Omental fat pad (tissue), 4 donors: Measurements from ENCODE around the gene LDB3. TPM values are rescaled to one million over a fixed set of nuclear protein-coding genes. Genes with fewer than 3 reads are reported as not detected.

Experiments
- ATAC-seq: fragments of 150-250 bp; one replicate; pipeline ENCODE4 v1.9.1; 2016; ENCODE audit warnings: mild to moderate bottlenecking, moderate library complexity; ENCODE audit not compliant: low FRiP score
- DNase-seq: peaks from one replicate; pipeline ENCODE4 v3.0.0-alpha.2; 2019; ENCODE audit warnings: low spot score
- CTCF ChIP-seq, 3 donors: fragments of 450-650 bp; IDR thresholded peaks; one replicate each; pipeline ENCODE4 v1.5.1; 2016 to 2017; ENCODE audit warnings: antibody characterized with exemption in 3 of 3, mild to moderate bottlenecking in 3 of 3, moderate library complexity in 2 of 3
- total RNA-seq, 4 donors: library from RNA; depleted of rRNA; stranded (reverse); fragments of >200 nt; gene quantifications; one replicate each; pipeline ENCODE4 v1.1.0, GENCODE V29; 2016

Gene LDB3
- total RNA-seq, 4 donors from 2014 or later: 0.56 to 22.4 (median 0.65) TPM

GRCh38 chr10:86690657-86691084 is 22.4 kb downstream of the LDB3 start:
- ATAC-seq: no peak
- TF ChIP-seq CTCF (IDR thresholded peaks at IDR 0.05): no peak
- DNase-seq: no peak

GRCh38 chr10:86691333-86692022 is 23.2 kb downstream of the LDB3 start:
- no peak for DNase-seq
- ATAC-seq: no peak
- no peak for TF ChIP-seq CTCF (IDR thresholded peaks at IDR 0.05)

GRCh38 chr10:86692023-86692514 is 23.8 kb downstream of the LDB3 start:
- TF ChIP-seq CTCF (IDR thresholded peaks at IDR 0.05): no peak
- no peak for ATAC-seq

GRCh38 chr10:86692664-86693063 is 24.4 kb downstream of the LDB3 start:
- ATAC-seq: no peak
- no peak for DNase-seq
- TF ChIP-seq CTCF (IDR thresholded peaks at IDR 0.05): no peak

More at GRCh38 chr10:86692023-86692514, 23.8 kb downstream of the LDB3 start:
- DNase-seq: no peak

GRCh38 chr10:86693275-86693674 is 25.0 kb downstream of the LDB3 start:
- TF ChIP-seq CTCF (IDR thresholded peaks at IDR 0.05): no peak
- ATAC-seq: no peak
- no peak for DNase-seq

- DNase-seq: no peak
- peak; percentile 58 for ATAC-seq
- peak in 1 of 3 donors; percentile 36 for TF ChIP-seq CTCF (IDR thresholded peaks at IDR 0.05)
Observed at GRCh38 chr10:86693721-86694369, 25.5 kb downstream of the LDB3 start.
